Measurements from ENCODE around the gene ETV6. TPM values are rescaled to one million over a fixed set of nuclear protein-coding genes. Genes with fewer than 3 reads are reported as not detected.

ETV6 gene
- total and polyA plus RNA-seq, 2 of the 8 experiments (the other 6 are each of a cell fraction or from before 2014, with no cell fraction given) = 5.5 to 23.9 TPM

DNA sequence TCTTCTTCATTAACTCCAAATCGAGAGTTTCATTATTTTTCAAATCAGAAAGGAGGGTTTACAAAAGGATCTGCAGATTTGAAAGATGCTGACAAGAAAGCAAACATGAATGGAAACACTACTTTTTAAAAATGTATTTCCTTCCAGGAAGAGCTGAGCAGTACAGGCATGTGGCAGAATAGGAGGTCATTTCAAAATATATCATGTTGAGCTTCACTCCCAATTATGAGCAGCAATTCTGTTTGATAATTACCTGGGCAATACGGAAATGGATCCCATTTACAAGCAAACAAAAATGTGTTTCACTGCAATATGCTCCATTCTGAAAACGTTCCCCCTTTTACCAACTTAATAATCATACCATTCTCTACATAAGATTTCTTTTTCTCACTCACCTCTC is 273.6 kb downstream of the ETV6 start:
- no peaks in the 10 kb centered on the region for H3K23me2 ChIP-seq (ENCODE audit: low read depth, low read length)
- H3K4ac ChIP-seq (replicated peaks; ENCODE audit: insufficient read length, low read depth, low read length) = no peak overlapping the region
- H3K4me3 ChIP-seq (ENCODE audit: extremely low read depth in 1 of 4, insufficient read depth in 2 of 4, low read depth in 3 of 4, low read length in 4 of 4) = no peak overlapping the region
- H4K8ac ChIP-seq (ENCODE audit: extremely low read depth, insufficient read depth, low read length) = no peak overlapping the region
- H4K5ac ChIP-seq (ENCODE audit: insufficient read length, low read depth, low read length) = no peak overlapping the region
- no peak overlapping the region for H3K14ac ChIP-seq (ENCODE audit: insufficient read length)
- 77 to 100% methylated on average over 1 to 3 of the region's 3 CpGs for WGBS, 2 experiments (ENCODE audit: extremely low coverage in 1 of 2, insufficient coverage in 1 of 2, insufficient read length in 1 of 2, insufficient replicate concordance in 2 of 2, low coverage in 1 of 2, low lambda C conversion rate in 2 of 2, missing lambda C conversion rate in 1 of 2)
- H3K79me2 ChIP-seq (ENCODE audit: control insufficient read depth in 1 of 2, insufficient read depth in 2 of 2, low read length in 2 of 2) = no peaks in the 10 kb centered on the region
- H2BK120ac ChIP-seq (replicated peaks; ENCODE audit: low read depth, low read length) = no peak overlapping the region
- no peak overlapping the region for H2BK15ac ChIP-seq (ENCODE audit: low read length)
- no peak overlapping the region for H2AK5ac ChIP-seq (ENCODE audit: low read depth, low read length)
- no peak overlapping the region for H2AFZ ChIP-seq (ENCODE audit: low read length)
- H2BK20ac ChIP-seq (ENCODE audit: low read length) = no peak overlapping the region
- ChIA-PET CTCF (ENCODE audit: partially characterized antibody) (interaction anchor here (0.8 to 1.7 kb wide), 5 partner anchors 8 to 883 kb away, joined by 3 to 6 read pairs (median 3); no protein-coding TSS in a partner anchor), POLR2A (ENCODE audit: partially characterized antibody) (no interaction called here)
- no peak overlapping the region for H3K18ac ChIP-seq (ENCODE audit: extremely low read depth, low read length)
- no peak overlapping the region for H4K91ac ChIP-seq (replicated peaks; ENCODE audit: insufficient read length, low read length)
- DNase-seq (ENCODE audit: low read depth in 1 of 2, low spot score in 2 of 2) = no peak
- no peaks in the 10 kb centered on the region for H4K20me1 ChIP-seq (replicated peaks in 1 of 2; ENCODE audit: control insufficient read depth in 1 of 2, insufficient read depth in 2 of 2, low read length in 2 of 2)
- no peak overlapping the region for H3K56ac ChIP-seq (replicated peaks; ENCODE audit: insufficient read length, low read depth, low read length)
- H3K9me3 ChIP-seq (ENCODE audit: insufficient read depth in 2 of 2, low read depth in 1 of 2, low read length in 1 of 2) = no peaks in the 10 kb centered on the region; a peak in 1 of 4 replicates
- no peaks in the 10 kb centered on the region for H3K36me3 ChIP-seq (ENCODE audit: control insufficient read depth in 2 of 4, insufficient read depth in 4 of 4, low read length in 3 of 4)
- H3K27me3 ChIP-seq (replicated peaks in 1 of 4; ENCODE audit: control insufficient read depth in 3 of 4, extremely low read depth in 1 of 4, insufficient read depth in 3 of 4, low read length in 3 of 4) = no peaks in the 10 kb centered on the region
- no peak for FAIRE-seq
- no peak for TF ChIP-seq RFX5 (IDR thresholded peaks at IDR 0.05; ENCODE audit: borderline replicate concordance, low read depth, low read length)
- H3K27ac ChIP-seq (ENCODE audit: low read depth, low read length) = no peak overlapping the region
- no peak overlapping the region for H3K23ac ChIP-seq (ENCODE audit: insufficient read length)
- peaks cover 0 to 3% (median 0%) of the 10 kb centered on the region in 4 experiments; a peak in 1 of 7 replicates for H3K4me1 ChIP-seq (replicated peaks in 1 of 4; ENCODE audit: control insufficient read depth in 3 of 4, insufficient read depth in 4 of 4, low read length in 3 of 4)
- no peaks in the 10 kb centered on the region for H3K79me1 ChIP-seq (ENCODE audit: low read depth, low read length)
- H3K4me2 ChIP-seq (ENCODE audit: insufficient read depth in 1 of 2, low read depth in 2 of 2, low read length in 2 of 2) = no peak overlapping the region
- H2BK5ac ChIP-seq (ENCODE audit: low read depth, low read length) = no peak overlapping the region
- H2BK12ac ChIP-seq (ENCODE audit: low read depth, low read length) = no peak overlapping the region
- H3K9ac ChIP-seq (replicated peaks in 1 of 4; ENCODE audit: extremely low read depth in 1 of 4, low read depth in 3 of 4, low read length in 3 of 4) = no peak overlapping the region

All from H1 (cell line).